Endodermal cell (in vitro differentiated cells): ENCODE measurements around the gene ANKRD10. TPM values are rescaled to one million over a fixed set of nuclear protein-coding genes. Genes with fewer than 3 reads are reported as not detected.
"Not testable (repeated sequence)": the region's sequence is repeated elsewhere in the genome, so short reads cannot be mapped to it uniquely, and the experiment has no call there.

Experiments used
- DNase-seq: peaks from one replicate; pipeline ENCODE4 v3.0.0-alpha.2; 2017
- H3K27ac ChIP-seq: 2 replicates; pipeline ENCODE4 v1.5.1; 2013; ENCODE audit warnings: mild to moderate bottlenecking, low read depth, low read length, moderate library complexity
- H3K27me3 ChIP-seq: 2 replicates; pipeline ENCODE4 v1.6.1; 2013; ENCODE audit warnings: mild to moderate bottlenecking, low read length, moderate library complexity; ENCODE audit not compliant: insufficient read depth, control insufficient read depth, poor library complexity, severe bottlenecking
- H3K36me3 ChIP-seq: 2 replicates; pipeline ENCODE4 v1.7.0; 2013; ENCODE audit warnings: mild to moderate bottlenecking, low read length, moderate library complexity; ENCODE audit not compliant: control insufficient read depth, insufficient read depth
- H3K4me1 ChIP-seq: one replicate; pipeline ENCODE4 v1.7.0; 2013; ENCODE audit warnings: low read length; ENCODE audit not compliant: control insufficient read depth, insufficient read depth
- H3K4me3 ChIP-seq: 2 replicates; pipeline ENCODE4 v1.5.1; 2013; ENCODE audit warnings: mild to moderate bottlenecking, low read length, moderate library complexity
- H3K9ac ChIP-seq: 2 replicates; pipeline ENCODE4 v1.6.1; 2013; ENCODE audit warnings: mild to moderate bottlenecking, low read length, moderate library complexity; ENCODE audit not compliant: poor library complexity, severe bottlenecking; ENCODE audit errors: extremely low read depth
- H3K9me3 ChIP-seq: 2 replicates; pipeline ENCODE4 v1.6.1; 2013; ENCODE audit warnings: mild to moderate bottlenecking, low read length, moderate library complexity; ENCODE audit not compliant: control insufficient read depth
- H3K27ac Mint-ChIP-seq: 2 replicates; pipeline ENCODE4 v1.8.0; 2020; ENCODE audit warnings: mixed read lengths
- H3K27me3 Mint-ChIP-seq: 2 replicates; pipeline ENCODE4 v1.8.0; 2021; ENCODE audit warnings: mild to moderate bottlenecking, mixed read lengths; ENCODE audit not compliant: insufficient read depth
- H3K36me3 Mint-ChIP-seq: 2 replicates; pipeline ENCODE4 v1.8.0; 2020; ENCODE audit warnings: low read depth, mixed read lengths
- H3K4me1 Mint-ChIP-seq: 2 replicates; pipeline ENCODE4 v1.8.0; 2020; ENCODE audit warnings: mixed read lengths
- H3K4me3 Mint-ChIP-seq: 2 replicates; pipeline ENCODE4 v1.8.0; 2020; ENCODE audit warnings: mild to moderate bottlenecking, moderate library complexity, mixed read lengths
- H3K9me3 Mint-ChIP-seq: 2 replicates; pipeline ENCODE4 v1.8.0; 2020; ENCODE audit warnings: mild to moderate bottlenecking, mixed read lengths
- CTCF ChIP-seq: fragments of 200-600 bp; sonication (generic); conservative IDR thresholded peaks from 2 replicates; pipeline ENCODE4 v1.5.0; 2021; ENCODE audit warnings: antibody characterized with exemption, mild to moderate bottlenecking
- WGBS, 2 experiments: methylation state at CpG; one replicate each; pipeline versions ENCODE4 v1.1.5 to v1.1.7; 2013; ENCODE audit warnings: missing lambda C conversion rate in 2 of 2, mixed read lengths in 1 of 2; ENCODE audit not compliant: insufficient coverage in 1 of 2, insufficient read length in 1 of 2; 5-methylcytosine and 5-hydroxymethylcytosine counted together
- total RNA-seq, 2 donors: library from RNA; stranded (reverse); fragmentation: NEBNext Ultra II Directional in 1 of 2; extraction: Animal tissue kit (Norgen Biotek cat#: 25700) in 1 of 2; gene quantifications; 2 replicates in 1 of 2; 3 replicates in 1 of 2; pipeline ENCODE4 v1.2.1, GENCODE V29; 2021

Gene ANKRD10
- total RNA-seq, 2 donors from 2014 or later: 148 to 182 TPM

- no peak overlapping the region for H3K4me3 Mint-ChIP-seq
- 93 to 95% methylated on average over 7 to 12 of the region's 12 CpGs for WGBS, 2 experiments
- Histone ChIP-seq H3K9ac (no peak overlapping the region), H3K27ac (no peak overlapping the region), H3K9me3 (no peaks in the 10 kb centered on the region), H3K4me3 (no peak overlapping the region), H3K4me1 (no peaks in the 10 kb centered on the region), H3K36me3 (no peaks in the 10 kb centered on the region), H3K27me3 (no peaks in the 10 kb centered on the region)
- H3K36me3 Mint-ChIP-seq: no peaks in the 10 kb centered on the region
- H3K9me3 Mint-ChIP-seq: no peaks in the 10 kb centered on the region
- TF ChIP-seq CTCF: no peak
- no peaks in the 10 kb centered on the region for H3K27me3 Mint-ChIP-seq
- H3K4me1 Mint-ChIP-seq: peaks cover 5% of the 10 kb centered on the region
- no peak overlapping the region for H3K27ac Mint-ChIP-seq
- no peak for DNase-seq
Measured at GRCh38 chr13:110949116-110949515, 34.2 kb upstream of the ANKRD10 start.

GRCh38 chr13:110947338-110947737 lies 32.5 kb upstream of the ANKRD10 start:
- WGBS, 2 experiments: 70% methylated on average over 6 of the region's 10 CpGs; no CpG with 5 or more reads in 1 of the 2 experiments
- H3K4me3 ChIP-seq, H3K4me1 ChIP-seq, H3K9me3 ChIP-seq, H3K36me3 Mint-ChIP-seq, H3K27me3 Mint-ChIP-seq, H3K36me3 ChIP-seq, DNase-seq, H3K27ac ChIP-seq, H3K27me3 ChIP-seq, H3K27ac Mint-ChIP-seq, H3K9me3 Mint-ChIP-seq, H3K4me3 Mint-ChIP-seq, H3K4me1 Mint-ChIP-seq, H3K9ac ChIP-seq: not testable (repeated sequence)

GRCh38 chr13:110945928-110946570 lies 31.2 kb upstream of the ANKRD10 start:
- no peak overlapping the region for H3K4me3 ChIP-seq
- Mint-ChIP-seq H3K27ac (no peak overlapping the region), H3K27me3 (no peaks in the 10 kb centered on the region), H3K4me1 (peaks cover 3% of the 10 kb centered on the region), H3K4me3 (no peak overlapping the region), H3K9me3 (no peaks in the 10 kb centered on the region), H3K36me3 (no peaks in the 10 kb centered on the region)
- no peaks in the 10 kb centered on the region for H3K36me3 ChIP-seq
- H3K9ac ChIP-seq: no peak overlapping the region
- H3K27ac ChIP-seq: no peak overlapping the region
- WGBS, 2 experiments: 91 to 97% methylated on average over 5 to 12 of the region's 12 CpGs
- DNase-seq: no peak
- H3K4me1 ChIP-seq: no peaks in the 10 kb centered on the region
- H3K9me3 ChIP-seq: no peaks in the 10 kb centered on the region
- no peak for TF ChIP-seq CTCF
- H3K27me3 ChIP-seq: no peaks in the 10 kb centered on the region
